ENCODE results near the gene KDM2A.

Gene KDM2A

DNA sequence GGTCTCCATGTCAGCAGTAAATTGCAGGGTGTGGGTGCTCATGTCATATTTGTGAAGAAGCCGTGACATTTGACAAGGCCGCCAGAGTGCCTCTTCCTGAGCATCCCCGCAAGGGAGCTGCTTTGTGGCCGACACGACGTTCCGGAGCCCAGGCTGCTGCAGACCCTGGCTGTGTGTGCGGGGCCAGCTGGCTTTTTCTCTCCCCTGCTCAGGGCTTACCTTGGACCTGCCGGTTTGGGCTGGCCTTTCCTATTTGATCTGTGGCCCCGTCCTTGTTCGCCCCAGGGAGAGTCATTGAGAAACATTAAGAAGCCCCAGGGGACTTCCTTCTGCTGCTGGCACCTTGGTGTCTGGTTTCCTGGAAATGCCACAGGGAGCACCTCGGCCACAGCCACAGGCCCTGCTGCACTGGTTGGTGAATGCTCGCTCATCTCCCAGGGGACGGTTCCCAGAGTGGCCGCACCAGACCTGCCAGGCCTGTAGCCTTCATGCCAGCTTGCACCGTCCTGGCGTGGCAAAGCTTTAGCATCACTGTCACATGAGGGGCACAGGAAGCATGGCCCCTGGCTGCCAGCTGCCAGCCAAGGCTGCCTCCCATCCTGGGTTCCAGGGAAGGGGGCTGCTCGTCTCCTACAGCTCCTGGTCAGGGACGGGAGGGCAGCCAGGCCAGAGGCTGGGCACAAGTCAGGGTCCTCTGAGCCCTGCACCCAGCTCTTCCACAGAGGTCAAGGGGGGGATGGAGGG lies 152.7 kb downstream of the KDM2A start:
- no peak overlapping the region for H2BK5ac ChIP-seq (ENCODE audit: low read depth, low read length, poor library complexity, severe bottlenecking)
- H3K4me3 ChIP-seq (ENCODE audit: insufficient read depth in 1 of 2, low read depth in 1 of 2, low read length in 2 of 2) = no peak overlapping the region
- WGBS = 85% methylated on average over 19 of the region's 19 CpGs
- no peak overlapping the region for H2BK15ac ChIP-seq (ENCODE audit: low read depth, poor library complexity, severe bottlenecking)
- H3K79me1 ChIP-seq (replicated peaks; ENCODE audit: low read length, poor library complexity, severe bottlenecking) = peaks cover 19% of the 10 kb centered on the region
- H3K9ac ChIP-seq (ENCODE audit: low read length) = peak overlapping the region; percentile 1
- H2AFZ ChIP-seq (ENCODE audit: low read depth, low read length) = no peak overlapping the region
- peak overlapping the region in 1 of 2 experiments; percentile 34 for H3K23ac ChIP-seq (ENCODE audit: low read length in 2 of 2)
- H3K14ac ChIP-seq (ENCODE audit: low read length in 2 of 2) = no peak overlapping the region
- no peaks in the 10 kb centered on the region for H3K9me3 ChIP-seq (ENCODE audit: control insufficient read depth, low read length)
- no peaks in the 10 kb centered on the region for H3K27me3 ChIP-seq (ENCODE audit: control insufficient read depth in 1 of 2, insufficient read depth in 1 of 2, low read length in 2 of 2)
- H4K91ac ChIP-seq (ENCODE audit: low read length) = peak overlapping the region; percentile 79
- H3K4ac ChIP-seq (ENCODE audit: low read depth in 1 of 2, low read length in 2 of 2) = no peak overlapping the region
- peaks cover 9 to 61% of the 10 kb centered on the region in 2 experiments for H3K36me3 ChIP-seq (ENCODE audit: control insufficient read depth in 1 of 2, insufficient read depth in 2 of 2, low read depth in 1 of 2, low read length in 2 of 2)
- peak overlapping the region in 1 of 2 experiments; percentile 4 for H2BK12ac ChIP-seq (ENCODE audit: low read length in 2 of 2)
- no peak overlapping the region for H2BK120ac ChIP-seq (ENCODE audit: low read depth, low read length)
- H2AK5ac ChIP-seq (ENCODE audit: low read length, severe bottlenecking) = no peak overlapping the region
- H4K8ac ChIP-seq (ENCODE audit: low read length) = peak overlapping the region; percentile 56
- H3K18ac ChIP-seq (ENCODE audit: low read depth in 1 of 2, low read length in 2 of 2) = peak overlapping the region; percentile 6 to 30
- no peak overlapping the region for H3K27ac ChIP-seq (ENCODE audit: low read length, poor library complexity, severe bottlenecking)
- H3K4me1 ChIP-seq (ENCODE audit: control insufficient read depth, insufficient read depth, low read depth, low read length) = peaks cover 64% of the 10 kb centered on the region
- DNase-seq = no peak
- no peak overlapping the region for H3K4me2 ChIP-seq (ENCODE audit: low read length, poor library complexity, severe bottlenecking)

- H3K9ac ChIP-seq (ENCODE audit: low read length) = peak overlapping the region; percentile 1
- no peak overlapping the region for H2AK5ac ChIP-seq (ENCODE audit: low read length, severe bottlenecking)
- no peak overlapping the region for H4K8ac ChIP-seq (ENCODE audit: low read length)
- no peak overlapping the region for H3K27ac ChIP-seq (ENCODE audit: low read length, poor library complexity, severe bottlenecking)
- H2BK5ac ChIP-seq (ENCODE audit: low read depth, low read length, poor library complexity, severe bottlenecking) = no peak overlapping the region
- H3K27me3 ChIP-seq (ENCODE audit: control insufficient read depth in 1 of 2, insufficient read depth in 1 of 2, low read length in 2 of 2) = no peaks in the 10 kb centered on the region
- peak overlapping the region; percentile 23 for H4K91ac ChIP-seq (ENCODE audit: low read length)
- no peak overlapping the region for H3K4me3 ChIP-seq (ENCODE audit: insufficient read depth in 1 of 2, low read depth in 1 of 2, low read length in 2 of 2)
- H3K4ac ChIP-seq (ENCODE audit: low read depth in 1 of 2, low read length in 2 of 2) = no peak overlapping the region
- peaks cover 67% of the 10 kb centered on the region for H3K4me1 ChIP-seq (ENCODE audit: control insufficient read depth, insufficient read depth, low read depth, low read length)
- peaks cover 25% of the 10 kb centered on the region for H3K79me1 ChIP-seq (replicated peaks; ENCODE audit: low read length, poor library complexity, severe bottlenecking)
- H2BK15ac ChIP-seq (ENCODE audit: low read depth, poor library complexity, severe bottlenecking) = no peak overlapping the region
- H3K36me3 ChIP-seq (ENCODE audit: control insufficient read depth in 1 of 2, insufficient read depth in 2 of 2, low read depth in 1 of 2, low read length in 2 of 2) = peaks cover 9 to 67% of the 10 kb centered on the region in 2 experiments
- peak overlapping the region in 1 of 2 experiments; percentile 37 for H3K18ac ChIP-seq (ENCODE audit: low read depth in 1 of 2, low read length in 2 of 2)
- peak overlapping the region in 1 of 2 experiments; percentile 22 for H2BK12ac ChIP-seq (ENCODE audit: low read length in 2 of 2)
- DNase-seq = no peak
- no peaks in the 10 kb centered on the region for H3K9me3 ChIP-seq (ENCODE audit: control insufficient read depth, low read length)
- H3K23ac ChIP-seq (ENCODE audit: low read length in 2 of 2) = peak overlapping the region in 1 of 2 experiments; percentile 34
- H3K4me2 ChIP-seq (ENCODE audit: low read length, poor library complexity, severe bottlenecking) = no peak overlapping the region
- H3K14ac ChIP-seq (ENCODE audit: low read length in 2 of 2) = no peak overlapping the region
- no peak overlapping the region for H2BK120ac ChIP-seq (ENCODE audit: low read depth, low read length)
- WGBS = 93% methylated on average over 23 of the region's 23 CpGs
- no peak overlapping the region for H2AFZ ChIP-seq (ENCODE audit: low read depth, low read length)
These were observed 153.5 kb downstream of the KDM2A start for GRCh38 chr11:67272327-67273259.

DNA sequence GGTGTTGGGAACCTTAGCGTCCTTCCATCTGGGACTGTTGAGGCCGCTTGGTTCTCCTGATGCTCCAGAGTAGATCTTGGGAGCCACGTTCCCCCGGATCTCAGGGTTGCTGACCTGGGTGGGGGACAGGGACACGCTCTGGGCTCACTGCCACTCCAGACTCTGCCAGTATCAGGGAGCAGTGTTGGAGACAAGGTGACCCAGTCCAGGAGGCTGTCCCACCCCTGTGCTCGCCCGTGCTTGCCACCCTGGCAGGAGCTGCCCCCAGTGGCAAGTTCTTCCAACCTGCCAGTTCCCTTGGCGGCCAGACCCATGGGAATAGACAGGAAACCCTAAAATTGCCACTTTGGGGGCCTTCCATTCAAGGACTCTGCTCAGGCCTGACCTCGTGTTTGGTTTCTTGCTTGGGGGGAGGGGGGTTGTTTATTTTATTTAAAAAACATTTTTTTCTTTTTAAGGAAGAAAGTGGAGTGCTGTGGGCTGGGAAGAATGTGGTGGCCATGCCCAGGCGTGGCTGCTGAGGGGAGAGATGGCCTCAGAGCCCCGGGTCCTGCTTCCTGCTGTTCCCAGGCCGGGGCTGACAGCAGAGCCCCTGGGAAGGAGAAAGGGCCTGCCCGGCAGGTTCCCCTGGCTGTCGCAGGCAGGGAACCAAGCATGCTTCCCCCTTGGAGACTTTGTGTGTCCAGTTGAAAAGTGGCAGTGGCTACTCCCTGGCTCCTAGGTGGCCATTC lies 154.4 kb downstream of the KDM2A start:
- Histone ChIP-seq H3K9ac (ENCODE audit: low read length) (peak overlapping the region; percentile 22), H2AK5ac (ENCODE audit: low read length, severe bottlenecking) (no peak overlapping the region), H3K27me3 (ENCODE audit: control insufficient read depth in 1 of 2, insufficient read depth in 1 of 2, low read length in 2 of 2) (no peaks in the 10 kb centered on the region)

More for the DNA sequence above, 154.4 kb downstream of the KDM2A start:
- Histone ChIP-seq H3K27ac (ENCODE audit: low read length, poor library complexity, severe bottlenecking) (no peak overlapping the region), H3K4ac (ENCODE audit: low read depth in 1 of 2, low read length in 2 of 2) (peak overlapping the region in 1 of 2 experiments; percentile 73), H2BK5ac (ENCODE audit: low read depth, low read length, poor library complexity, severe bottlenecking) (no peak overlapping the region), H3K36me3 (ENCODE audit: control insufficient read depth in 1 of 2, insufficient read depth in 2 of 2, low read depth in 1 of 2, low read length in 2 of 2) (peaks cover 7 to 67% of the 10 kb centered on the region in 2 experiments), H2BK15ac (ENCODE audit: low read depth, poor library complexity, severe bottlenecking) (peak overlapping the region; percentile 60), H2BK120ac (ENCODE audit: low read depth, low read length) (no peak overlapping the region), H3K4me3 (ENCODE audit: insufficient read depth in 1 of 2, low read depth in 1 of 2, low read length in 2 of 2) (no peak overlapping the region), H3K23ac (ENCODE audit: low read length in 2 of 2) (peak overlapping the region in 1 of 2 experiments; percentile 34), H3K79me1 (replicated peaks; ENCODE audit: low read length, poor library complexity, severe bottlenecking) (peaks cover 32% of the 10 kb centered on the region), H2BK12ac (ENCODE audit: low read length in 2 of 2) (peak overlapping the region in 1 of 2 experiments; percentile 65), H3K14ac (ENCODE audit: low read length in 2 of 2) (peak overlapping the region in 1 of 2 experiments; percentile 45), H4K91ac (ENCODE audit: low read length) (peak overlapping the region; percentile 62), H4K8ac (ENCODE audit: low read length) (peak overlapping the region; percentile 27), H2AFZ (ENCODE audit: low read depth, low read length) (no peak overlapping the region), H3K18ac (ENCODE audit: low read depth in 1 of 2, low read length in 2 of 2) (peak overlapping the region; percentile 67 to 73), H3K9me3 (ENCODE audit: control insufficient read depth, low read length) (no peaks in the 10 kb centered on the region), H3K4me2 (ENCODE audit: low read length, poor library complexity, severe bottlenecking) (no peak overlapping the region), H3K4me1 (ENCODE audit: control insufficient read depth, insufficient read depth, low read depth, low read length) (peaks cover 65% of the 10 kb centered on the region)
- no peak for DNase-seq
- 67% methylated on average over 14 of the region's 14 CpGs for WGBS

All from mesenchymal stem cell (in vitro differentiated cells and primary cell).